HEK293 (cell line): ENCODE measurements around the gene S1PR1.

Experiments
- CTCF ChIA-PET: fragments of 350-600 bp; formaldehyde crosslinking; extraction: SDS; loops from one replicate; lab custom pipeline; 2021; ENCODE audit warnings: antibody characterized with exemption; lab: Yijun Ruan, JAX
- POLR2A ChIA-PET: fragments of 300-600 bp; formaldehyde crosslinking; extraction: SDS; loops from one replicate; lab custom pipeline; 2020; ENCODE audit warnings: antibody characterized with exemption, inconsistent platforms; lab: Yijun Ruan, JAX
- H3K27ac ChIP-seq: fragments of 200-500 bp; sonication (Bioruptor generic); 2 replicates; pipeline ENCODE4 v1.5.1; 2014; ENCODE audit warnings: low read depth, low read length, control low read depth, inconsistent platforms; ENCODE audit errors: extremely low read depth
- H3K36me3 ChIP-seq, 2 experiments: fragments of 200-500 bp in 1 of 2; sonication (Bioruptor generic) in 1 of 2; 1 replicate in 1 of 2; 2 replicates in 1 of 2; pipeline ENCODE4 v1.5.1; 2014 to 2017; ENCODE audit warnings: inconsistent platforms in 2 of 2, low read length in 2 of 2; ENCODE audit not compliant: control insufficient read depth in 2 of 2, insufficient read depth in 1 of 2
- H3K4me1 ChIP-seq: fragments of 200-500 bp; sonication (Bioruptor generic); 2 replicates; pipeline ENCODE4 v1.5.1; 2014; ENCODE audit warnings: mild to moderate bottlenecking, low read length, inconsistent platforms; ENCODE audit not compliant: control insufficient read depth, insufficient read depth
- H3K4me3 ChIP-seq: 2 replicates; pipeline ENCODE4 v1.5.1; 2011; ENCODE audit warnings: low read depth, mild to moderate bottlenecking, control low read depth, low read length, moderate library complexity
- H3K9me3 ChIP-seq: fragments of 200-500 bp; sonication (Bioruptor generic); 2 replicates; pipeline ENCODE4 v1.5.1; 2014; ENCODE audit warnings: low read depth, low read length, inconsistent platforms; ENCODE audit not compliant: control insufficient read depth, insufficient read depth
- EGR2 ChIP-seq: fragments of 450-650 bp; formaldehyde crosslinking; IDR thresholded peaks from 2 replicates; pipeline ENCODE4 v1.5.1; 2016; ENCODE audit warnings: low read depth, missing biosample characterization, missing genetic modification characterization
- GLI2 ChIP-seq: fragments of 450-650 bp; formaldehyde crosslinking; IDR thresholded peaks from 2 replicates; pipeline ENCODE4; 2017; ENCODE audit warnings: missing biosample characterization, missing genetic modification characterization, low read depth, borderline replicate concordance
- OVOL3 ChIP-seq: fragments of 450-650 bp; formaldehyde crosslinking; IDR thresholded peaks from 2 replicates; pipeline ENCODE4 v1.5.1; 2016; ENCODE audit warnings: missing biosample characterization, missing genetic modification characterization
- SETDB1 ChIP-seq: IDR thresholded peaks from one replicate; pipeline ENCODE4 v1.6.1; 2017; ENCODE audit warnings: mild to moderate bottlenecking, low read length, moderate library complexity, mixed read lengths; ENCODE audit not compliant: insufficient read length
- TRIM28 ChIP-seq: IDR thresholded peaks from 2 replicates; pipeline ENCODE4 v1.6.1; 2011; ENCODE audit warnings: low read length, control low read depth, borderline replicate concordance
- ZBTB7A ChIP-seq: fragments of 450-650 bp; formaldehyde crosslinking; IDR thresholded peaks from 2 replicates; pipeline ENCODE4 v1.5.1; 2016; ENCODE audit warnings: low read depth, missing biosample characterization, missing genetic modification characterization
- ZFP3 ChIP-seq: fragments of 450-650 bp; formaldehyde crosslinking; IDR thresholded peaks from 2 replicates; pipeline ENCODE4 v1.5.1; 2016; ENCODE audit warnings: low read depth, missing biosample characterization, missing genetic modification characterization
- ZFP69B ChIP-seq: fragments of 450-650 bp; formaldehyde crosslinking; IDR thresholded peaks from 2 replicates; pipeline ENCODE4 v1.5.1; 2016; ENCODE audit warnings: missing biosample characterization, missing genetic modification characterization
- ZNF146 ChIP-seq: fragments of 450-650 bp; formaldehyde crosslinking; IDR thresholded peaks from 2 replicates; pipeline ENCODE4 v1.5.1; 2016; ENCODE audit warnings: missing biosample characterization, missing genetic modification characterization
- ZNF16 ChIP-seq: fragments of 450-650 bp; formaldehyde crosslinking; IDR thresholded peaks from 2 replicates; pipeline ENCODE4 v1.5.1; 2016; ENCODE audit warnings: low read depth, missing biosample characterization, missing genetic modification characterization
- ZNF248 ChIP-seq: fragments of 450-650 bp; formaldehyde crosslinking; IDR thresholded peaks from 2 replicates; pipeline ENCODE4 v1.5.1; 2017; ENCODE audit warnings: missing biosample characterization, missing genetic modification characterization
- ZNF324 ChIP-seq: fragments of 450-650 bp; formaldehyde crosslinking; IDR thresholded peaks from 2 replicates; pipeline ENCODE4 v1.5.1; 2016; ENCODE audit warnings: missing biosample characterization, missing genetic modification characterization
- ZNF354C ChIP-seq: fragments of 450-650 bp; formaldehyde crosslinking; IDR thresholded peaks from 2 replicates; pipeline ENCODE4 v1.5.1; 2016; ENCODE audit warnings: missing biosample characterization, missing genetic modification characterization, low read depth, borderline replicate concordance
- ZNF416 ChIP-seq: fragments of 450-650 bp; formaldehyde crosslinking; IDR thresholded peaks from 2 replicates; pipeline ENCODE4 v1.5.1; 2016; ENCODE audit warnings: missing biosample characterization, missing genetic modification characterization
- ZNF529 ChIP-seq: fragments of 450-650 bp; formaldehyde crosslinking; IDR thresholded peaks from 2 replicates; pipeline ENCODE4 v1.5.1; 2017; ENCODE audit warnings: missing genetic modification characterization, missing biosample characterization; ENCODE audit not compliant: insufficient replicate concordance
- ZNF548 ChIP-seq: fragments of 450-650 bp; formaldehyde crosslinking; IDR thresholded peaks from 2 replicates; pipeline ENCODE4 v1.5.1; 2016; ENCODE audit warnings: missing biosample characterization, missing genetic modification characterization
- ZNF664 ChIP-seq: fragments of 450-650 bp; formaldehyde crosslinking; IDR thresholded peaks from 2 replicates; pipeline ENCODE4 v1.5.1; 2016; ENCODE audit warnings: missing biosample characterization, missing genetic modification characterization
- ZNF670 ChIP-seq: fragments of 450-650 bp; formaldehyde crosslinking; IDR thresholded peaks from 2 replicates; pipeline ENCODE4 v1.5.1; 2016; ENCODE audit warnings: missing biosample characterization, missing genetic modification characterization, low read depth
- ZNF677 ChIP-seq: fragments of 450-650 bp; IDR thresholded peaks from 2 replicates; pipeline ENCODE4 v1.5.0; 2018; ENCODE audit warnings: missing biosample characterization, mild to moderate bottlenecking, missing genetic modification characterization, moderate library complexity
- ZNF830 ChIP-seq: fragments of 450-650 bp; IDR thresholded peaks from 2 replicates; pipeline ENCODE4 v1.5.0; 2018; ENCODE audit warnings: missing biosample characterization, missing genetic modification characterization, low read depth, mild to moderate bottlenecking, moderate library complexity
- TF ChIP-seq, protein P1 (sequence below): fragments of 450-650 bp; formaldehyde crosslinking; IDR thresholded peaks from 2 replicates; pipeline ENCODE4 v1.5.1; 2016; ENCODE audit warnings: missing biosample characterization, missing genetic modification characterization
- TF ChIP-seq, protein P2 (sequence below): fragments of 450-650 bp; formaldehyde crosslinking; IDR thresholded peaks from 2 replicates; pipeline ENCODE4 v1.5.1; 2016; ENCODE audit warnings: missing biosample characterization, missing genetic modification characterization
- TF ChIP-seq, protein P3 (sequence below): fragments of 450-650 bp; formaldehyde crosslinking; IDR thresholded peaks from 2 replicates; pipeline ENCODE4 v1.5.1; 2017; ENCODE audit warnings: missing biosample characterization, missing genetic modification characterization
- TF ChIP-seq, protein P4 (sequence below): fragments of 450-650 bp; formaldehyde crosslinking; IDR thresholded peaks from 2 replicates; pipeline ENCODE4 v1.5.1; 2016; ENCODE audit warnings: missing biosample characterization, missing genetic modification characterization
- TF ChIP-seq, protein P5 (sequence below): fragments of 450-650 bp; formaldehyde crosslinking; IDR thresholded peaks from 2 replicates; pipeline ENCODE4 v1.5.1; 2017; ENCODE audit warnings: missing biosample characterization, mild to moderate bottlenecking, missing genetic modification characterization, moderate library complexity
- TF ChIP-seq, protein P6 (sequence below): fragments of 450-650 bp; formaldehyde crosslinking; IDR thresholded peaks from 2 replicates; pipeline ENCODE4 v1.5.1; 2016; ENCODE audit warnings: missing biosample characterization, missing genetic modification characterization

Gene S1PR1

DNA sequence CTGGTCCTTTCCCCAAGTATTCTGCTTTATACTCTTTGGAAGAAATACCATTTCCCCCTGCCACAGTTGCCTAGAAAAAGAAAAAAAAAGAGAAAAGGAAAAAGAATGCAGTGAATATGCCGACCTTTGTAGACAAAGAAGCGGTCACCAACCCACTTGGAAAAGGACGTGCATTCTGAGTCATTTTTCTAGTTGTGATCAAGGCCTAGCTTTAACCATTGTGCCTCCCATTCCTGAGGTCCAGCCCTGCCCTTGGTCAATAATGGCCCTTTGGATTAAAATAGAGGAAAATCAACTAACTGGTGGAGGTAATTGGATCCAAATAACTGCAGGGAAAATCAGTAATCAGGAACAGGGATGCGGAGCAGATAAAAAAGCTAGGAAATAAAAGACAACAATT, 24.8 kb downstream of the S1PR1 start:
- POLR2A ChIA-PET = no interaction called here
- CTCF ChIA-PET = interaction anchor here (1.3 kb wide), 1 partner anchor 23 kb away, joined by 4 read pairs; no protein-coding TSS in a partner anchor

DNA sequence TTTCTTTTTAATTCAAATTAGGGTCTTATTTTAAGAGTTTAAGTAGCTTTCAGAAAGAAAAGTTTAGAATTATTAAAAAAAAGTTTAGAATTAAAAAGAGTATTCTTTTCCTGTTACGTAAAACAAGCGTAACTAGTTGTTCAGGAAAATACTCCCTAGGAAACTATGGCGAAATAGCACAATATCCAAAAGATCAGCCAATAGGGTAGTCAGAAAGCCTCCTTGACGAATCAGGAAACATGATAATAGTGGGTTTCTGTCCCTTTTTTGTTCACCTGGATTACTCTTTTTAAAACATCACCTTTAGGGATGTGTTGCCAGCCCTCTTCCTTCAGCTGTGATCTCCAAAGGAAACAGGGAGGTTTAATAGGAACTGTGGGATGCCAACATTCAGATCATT, 25.2 kb downstream of the S1PR1 start:
- H3K4me3 ChIP-seq = no peak overlapping the region
- no peaks in the 10 kb centered on the region for H3K36me3 ChIP-seq
- no peaks in the 10 kb centered on the region for H3K9me3 ChIP-seq
- TF ChIP-seq ZBTB7A (tag by site-specific recombination) (no peak), EGR2 (tag by site-specific recombination) (no peak), ZNF548 (tag by site-specific recombination) (no peak), SETDB1 (no peak), ZNF529 (tag by site-specific recombination) (no peak), ZNF324 (no peak), ZNF677 (no peak), ZNF354C (tag by site-specific recombination) (no peak), ZNF16 (tag by site-specific recombination) (no peak), ZNF670 (tag by site-specific recombination) (no peak), GLI2 (tag by site-specific recombination) (no peak), ZFP69B (tag by site-specific recombination) (no peak)
- TF ChIP-seq, protein P1, sequence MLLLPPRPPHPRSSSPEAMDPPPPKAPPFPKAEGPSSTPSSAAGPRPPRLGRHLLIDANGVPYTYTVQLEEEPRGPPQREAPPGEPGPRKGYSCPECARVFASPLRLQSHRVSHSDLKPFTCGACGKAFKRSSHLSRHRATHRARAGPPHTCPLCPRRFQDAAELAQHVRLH (tag by site-specific recombination) = no peak
- TF ChIP-seq, protein P2, sequence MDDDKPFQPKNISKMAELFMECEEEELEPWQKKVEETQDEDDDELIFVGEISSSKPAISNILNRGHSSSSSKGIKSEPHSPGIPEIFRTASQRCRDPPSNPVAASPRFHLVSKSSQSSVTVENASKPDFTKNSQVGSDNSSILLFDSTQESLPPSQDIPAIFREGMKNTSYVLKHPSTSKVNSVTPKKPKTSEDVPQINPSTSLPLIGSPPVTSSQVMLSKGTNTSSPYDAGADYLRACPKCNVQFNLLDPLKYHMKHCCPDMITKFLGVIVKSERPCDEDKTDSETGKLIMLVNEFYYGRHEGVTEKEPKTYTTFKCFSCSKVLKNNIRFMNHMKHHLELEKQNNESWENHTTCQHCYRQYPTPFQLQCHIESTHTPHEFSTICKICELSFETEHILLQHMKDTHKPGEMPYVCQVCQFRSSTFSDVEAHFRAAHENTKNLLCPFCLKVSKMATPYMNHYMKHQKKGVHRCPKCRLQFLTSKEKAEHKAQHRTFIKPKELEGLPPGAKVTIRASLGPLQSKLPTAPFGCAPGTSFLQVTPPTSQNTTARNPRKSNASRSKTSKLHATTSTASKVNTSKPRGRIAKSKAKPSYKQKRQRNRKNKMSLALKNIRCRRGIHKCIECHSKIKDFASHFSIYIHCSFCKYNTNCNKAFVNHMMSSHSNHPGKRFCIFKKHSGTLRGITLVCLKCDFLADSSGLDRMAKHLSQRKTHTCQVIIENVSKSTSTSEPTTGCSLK (tag by site-specific recombination) = no peak
- TF ChIP-seq, protein P3, sequence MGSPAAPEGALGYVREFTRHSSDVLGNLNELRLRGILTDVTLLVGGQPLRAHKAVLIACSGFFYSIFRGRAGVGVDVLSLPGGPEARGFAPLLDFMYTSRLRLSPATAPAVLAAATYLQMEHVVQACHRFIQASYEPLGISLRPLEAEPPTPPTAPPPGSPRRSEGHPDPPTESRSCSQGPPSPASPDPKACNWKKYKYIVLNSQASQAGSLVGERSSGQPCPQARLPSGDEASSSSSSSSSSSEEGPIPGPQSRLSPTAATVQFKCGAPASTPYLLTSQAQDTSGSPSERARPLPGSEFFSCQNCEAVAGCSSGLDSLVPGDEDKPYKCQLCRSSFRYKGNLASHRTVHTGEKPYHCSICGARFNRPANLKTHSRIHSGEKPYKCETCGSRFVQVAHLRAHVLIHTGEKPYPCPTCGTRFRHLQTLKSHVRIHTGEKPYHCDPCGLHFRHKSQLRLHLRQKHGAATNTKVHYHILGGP (tag by site-specific recombination) = no peak
- TF ChIP-seq, protein P4, sequence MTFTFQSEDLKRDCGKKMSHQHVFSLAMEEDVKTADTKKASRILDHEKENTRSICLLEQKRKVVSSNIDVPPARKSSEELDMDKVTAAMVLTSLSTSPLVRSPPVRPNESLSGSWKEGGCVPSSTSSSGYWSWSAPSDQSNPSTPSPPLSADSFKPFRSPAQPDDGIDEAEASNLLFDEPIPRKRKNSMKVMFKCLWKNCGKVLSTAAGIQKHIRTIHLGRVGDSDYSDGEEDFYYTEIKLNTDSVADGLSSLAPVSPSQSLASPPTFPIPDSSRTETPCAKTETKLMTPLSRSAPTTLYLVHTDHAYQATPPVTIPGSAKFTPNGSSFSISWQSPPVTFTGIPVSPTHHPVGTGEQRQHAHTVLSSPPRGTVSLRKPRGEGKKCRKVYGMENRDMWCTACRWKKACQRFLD (tag by site-specific recombination) = no peak
- TF ChIP-seq, protein P5, sequence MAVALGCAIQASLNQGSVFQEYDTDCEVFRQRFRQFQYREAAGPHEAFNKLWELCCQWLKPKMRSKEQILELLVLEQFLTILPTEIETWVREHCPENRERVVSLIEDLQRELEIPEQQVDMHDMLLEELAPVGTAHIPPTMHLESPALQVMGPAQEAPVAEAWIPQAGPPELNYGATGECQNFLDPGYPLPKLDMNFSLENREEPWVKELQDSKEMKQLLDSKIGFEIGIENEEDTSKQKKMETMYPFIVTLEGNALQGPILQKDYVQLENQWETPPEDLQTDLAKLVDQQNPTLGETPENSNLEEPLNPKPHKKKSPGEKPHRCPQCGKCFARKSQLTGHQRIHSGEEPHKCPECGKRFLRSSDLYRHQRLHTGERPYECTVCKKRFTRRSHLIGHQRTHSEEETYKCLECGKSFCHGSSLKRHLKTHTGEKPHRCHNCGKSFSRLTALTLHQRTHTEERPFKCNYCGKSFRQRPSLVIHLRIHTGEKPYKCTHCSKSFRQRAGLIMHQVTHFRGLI = no peak
- peaks cover 12% of the 10 kb centered on the region for H3K4me1 ChIP-seq
- POLR2A ChIA-PET = no interaction called here
- CTCF ChIA-PET = interaction anchor here (1.3 kb wide), 1 partner anchor 24 kb away, joined by 4 read pairs; no protein-coding TSS in a partner anchor
- peak overlapping the region; percentile 66 for H3K27ac ChIP-seq

More for the DNA sequence above, 24.8 kb downstream of the S1PR1 start:
- TF ChIP-seq ZFP3 (tag by site-specific recombination) (no peak), ZNF416 (tag by site-specific recombination) (no peak), ZNF830 (no peak), OVOL3 (no peak), ZNF146 (tag by site-specific recombination) (no peak), TRIM28 (no peak), ZNF664 (tag by site-specific recombination) (no peak), ZNF324 (no peak), ZNF248 (tag by site-specific recombination) (no peak), ZNF529 (tag by site-specific recombination) (no peak)
- TF ChIP-seq, protein P6, sequence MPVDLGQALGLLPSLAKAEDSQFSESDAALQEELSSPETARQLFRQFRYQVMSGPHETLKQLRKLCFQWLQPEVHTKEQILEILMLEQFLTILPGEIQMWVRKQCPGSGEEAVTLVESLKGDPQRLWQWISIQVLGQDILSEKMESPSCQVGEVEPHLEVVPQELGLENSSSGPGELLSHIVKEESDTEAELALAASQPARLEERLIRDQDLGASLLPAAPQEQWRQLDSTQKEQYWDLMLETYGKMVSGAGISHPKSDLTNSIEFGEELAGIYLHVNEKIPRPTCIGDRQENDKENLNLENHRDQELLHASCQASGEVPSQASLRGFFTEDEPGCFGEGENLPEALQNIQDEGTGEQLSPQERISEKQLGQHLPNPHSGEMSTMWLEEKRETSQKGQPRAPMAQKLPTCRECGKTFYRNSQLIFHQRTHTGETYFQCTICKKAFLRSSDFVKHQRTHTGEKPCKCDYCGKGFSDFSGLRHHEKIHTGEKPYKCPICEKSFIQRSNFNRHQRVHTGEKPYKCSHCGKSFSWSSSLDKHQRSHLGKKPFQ (tag by site-specific recombination) = no peak
- Histone ChIP-seq H3K36me3 (no peaks in the 10 kb centered on the region), H3K4me3 (no peak overlapping the region), H3K9me3 (no peaks in the 10 kb centered on the region), H3K4me1 (peaks cover 12% of the 10 kb centered on the region), H3K27ac (no peak overlapping the region)
